T follicular helper cell (primary cell): Measurements from ENCODE around the gene CCDC167.

Experiments used
- DNase-seq: peaks from one replicate; pipeline ENCODE4 v3.0.0-alpha.2; 2020; ENCODE audit warnings: low read depth

CCDC167 gene

GRCh38 chr6:37489697-37490336 lies 9.9 kb downstream of the CCDC167 start:
- DNase-seq, result no peak

- no peak for DNase-seq
Observed at GRCh38 chr6:37488476-37488875, 11.2 kb downstream of the CCDC167 start.

- DNase-seq, result no peak
Observed at GRCh38 chr6:37487591-37488380, 11.9 kb downstream of the CCDC167 start.

GRCh38 chr6:37486121-37486839 lies 13.4 kb downstream of the CCDC167 start:
- DNase-seq, result no peak

- no peak for DNase-seq
Observed at GRCh38 chr6:37485291-37485702, 14.4 kb downstream of the CCDC167 start.

- DNase-seq, result no peak
Observed at GRCh38 chr6:37484786-37485170, 14.9 kb downstream of the CCDC167 start.

- peak; percentile 70 for DNase-seq
Observed at GRCh38 chr6:37483917-37484785, 15.5 kb downstream of the CCDC167 start.

- no peak for DNase-seq
Observed at GRCh38 chr6:37483252-37483901, 16.3 kb downstream of the CCDC167 start.

- no peak for DNase-seq
Observed at GRCh38 chr6:37482606-37483251, 17.0 kb downstream of the CCDC167 start.

GRCh38 chr6:37481711-37482605 lies 17.7 kb downstream of the CCDC167 start:
- DNase-seq, result no peak

GRCh38 chr6:37480951-37481534 lies 18.6 kb downstream of the CCDC167 start:
- no peak for DNase-seq

GRCh38 chr6:37480118-37480736 lies 19.5 kb downstream of the CCDC167 start:
- DNase-seq, result no peak

- DNase-seq, result no peak
Observed at GRCh38 chr6:37479266-37479854, 20.3 kb downstream of the CCDC167 start.

GRCh38 chr6:37478827-37479226 lies 20.9 kb downstream of the CCDC167 start:
- no peak for DNase-seq

- no peak for DNase-seq
Observed at GRCh38 chr6:37477656-37478435, 21.8 kb downstream of the CCDC167 start.

GRCh38 chr6:37477191-37477590 lies 22.5 kb downstream of the CCDC167 start:
- DNase-seq, result no peak

GRCh38 chr6:37474316-37474715 lies 25.4 kb downstream of the CCDC167 start:
- no peak for DNase-seq
